Ascending aorta (tissue), 2 donors: Measurements from ENCODE around the gene SERPINE1. TPM values are rescaled to one million over a fixed set of nuclear protein-coding genes. Genes with fewer than 3 reads are reported as not detected.
A peak's percentile ranks its signal among the peaks of the same experiment; 100 is the strongest.
"Not testable (repeated sequence)": the region's sequence is repeated elsewhere in the genome, so short reads cannot be mapped to it uniquely, and the experiment has no call there.

Experiments used
- DNase-seq, 2 donors: peaks; one replicate each; pipeline ENCODE4 v3.0.0-alpha.2; 2019; ENCODE audit warnings: low spot score in 2 of 2
- H3K27ac ChIP-seq, 2 donors: fragments of 200-600 bp; sonication (generic); one replicate each; pipeline ENCODE4 v1.5.1; 2016 to 2017; ENCODE audit warnings: mild to moderate bottlenecking in 1 of 2
- H3K27me3 ChIP-seq: fragments of 200-600 bp; sonication (generic); one replicate; pipeline ENCODE4 v1.5.1; 2017
- H3K36me3 ChIP-seq, 2 donors: fragments of 200-600 bp; sonication (generic); one replicate each; pipeline ENCODE4 v1.5.1; 2016
- H3K4me1 ChIP-seq, 2 donors: fragments of 200-600 bp; sonication (generic); one replicate each; pipeline ENCODE4 v1.5.1; 2016 to 2017; ENCODE audit warnings: mild to moderate bottlenecking in 1 of 2
- H3K4me3 ChIP-seq, 2 donors: fragments of 200-600 bp; sonication (generic); one replicate each; pipeline ENCODE4 v1.5.1; 2016 to 2017; ENCODE audit warnings: mild to moderate bottlenecking in 1 of 2
- H3K9me3 ChIP-seq, 2 donors: fragments of 200-600 bp; sonication (generic); one replicate each; pipeline ENCODE4 v1.5.1; 2016
- CTCF ChIP-seq, 3 experiments: fragments of 200-600 bp in 2 of 3; fragments of 450-650 bp in 1 of 3; sonication (generic) in 2 of 3; IDR thresholded peaks; one replicate each; pipeline ENCODE4 v1.5.1; 2016 to 2019; ENCODE audit warnings: antibody characterized with exemption in 3 of 3, mild to moderate bottlenecking in 1 of 3, moderate library complexity in 1 of 3
- intact Hi-C: fragments of 100-400 bp; cut with DNase I; formaldehyde crosslinking; loops from one replicate; pipeline ENCODE4 v1.15.1; 2023
- total RNA-seq: library from RNA; depleted of rRNA; stranded (reverse); fragments of >200 nt; gene quantifications from one replicate; pipeline ENCODE4 v1.1.0, GENCODE V29; 2016

SERPINE1 gene
- total RNA-seq, 1 donor from 2014 or later = 1,267 TPM

- H3K27ac ChIP-seq = peak overlapping the region; percentile 67 to 96
- no peak for TF ChIP-seq CTCF (IDR thresholded peaks at IDR 0.05)
These were observed 11.7 kb upstream of the SERPINE1 start for GRCh38 chr7:101115215-101115614.

GRCh38 chr7:101116898-101117297 is 10.0 kb upstream of the SERPINE1 start:
- H3K36me3 ChIP-seq = no peaks in the 10 kb centered on the region
- TF ChIP-seq CTCF (IDR thresholded peaks at IDR 0.05) = no peak
- no peak for DNase-seq
- peak overlapping the region; percentile 96 to 98 for H3K27ac ChIP-seq
- intact Hi-C loops = loop anchor here (1.0 kb wide), 1 partner anchor 17 kb away; no protein-coding TSS in a partner anchor
- H3K9me3 ChIP-seq = no peaks in the 10 kb centered on the region
- H3K4me1 ChIP-seq = peaks cover 6 to 29% of the 10 kb centered on the region in 2 donors
- no peak overlapping the region for H3K4me3 ChIP-seq
- H3K27me3 ChIP-seq = no peaks in the 10 kb centered on the region

More at GRCh38 chr7:101115215-101115614, 11.7 kb upstream of the SERPINE1 start:
- Histone ChIP-seq H3K4me3 (no peak overlapping the region), H3K9me3 (no peaks in the 10 kb centered on the region), H3K4me1 (peaks cover 6 to 21% of the 10 kb centered on the region in 2 donors), H3K36me3 (no peaks in the 10 kb centered on the region), H3K27me3 (no peaks in the 10 kb centered on the region)
- no peak for DNase-seq
- intact Hi-C loops = no loop called here

GRCh38 chr7:101118856-101119255 is 8.0 kb upstream of the SERPINE1 start:
- Histone ChIP-seq H3K4me3 (no peak overlapping the region), H3K4me1 (peaks cover 6 to 45% of the 10 kb centered on the region in 2 donors), H3K27ac (peak overlapping the region; percentile 96 to 98), H3K9me3 (no peaks in the 10 kb centered on the region), H3K27me3 (no peaks in the 10 kb centered on the region), H3K36me3 (no peaks in the 10 kb centered on the region)
- TF ChIP-seq CTCF (IDR thresholded peaks at IDR 0.05) = no peak
- intact Hi-C loops = no loop called here
- no peak for DNase-seq

GRCh38 chr7:101119876-101120275 is 7.0 kb upstream of the SERPINE1 start:
- TF ChIP-seq CTCF (IDR thresholded peaks at IDR 0.05) = no peak
- Histone ChIP-seq H3K9me3 (no peaks in the 10 kb centered on the region), H3K27me3 (no peaks in the 10 kb centered on the region), H3K4me3 (no peak overlapping the region), H3K27ac (peak overlapping the region; percentile 96 to 98), H3K36me3 (no peaks in the 10 kb centered on the region), H3K4me1 (peaks cover 6 to 55% of the 10 kb centered on the region in 2 donors)
- DNase-seq = no peak
- intact Hi-C loops = no loop called here

GRCh38 chr7:101120315-101120714 is 6.6 kb upstream of the SERPINE1 start:
- Histone ChIP-seq H3K36me3 (no peaks in the 10 kb centered on the region), H3K27ac (peak overlapping the region; percentile 96 to 98), H3K4me3 (no peak overlapping the region), H3K27me3 (no peaks in the 10 kb centered on the region), H3K4me1 (peaks cover 6 to 59% of the 10 kb centered on the region in 2 donors), H3K9me3 (no peaks in the 10 kb centered on the region)
- intact Hi-C loops = no loop called here
- DNase-seq = no peak
- TF ChIP-seq CTCF (IDR thresholded peaks at IDR 0.05) = no peak

- H3K36me3 ChIP-seq, H3K4me3 ChIP-seq, DNase-seq, H3K27me3 ChIP-seq, H3K9me3 ChIP-seq: not testable (repeated sequence)
- intact Hi-C loops = loop anchor here (1.0 kb wide), 1 partner anchor 17 kb away; no protein-coding TSS in a partner anchor
- peaks cover 18 to 72% of the 10 kb centered on the region in 2 donors for H3K4me1 ChIP-seq
- H3K27ac ChIP-seq = peak overlapping the region; percentile 96 to 98
These were observed 5.3 kb upstream of the SERPINE1 start for GRCh38 chr7:101121631-101121990.
